Activated CD8-positive, alpha-beta memory T cell treated with anti-CD3 and anti-CD28 coated beads, Interleukin-2, amount 50 U/mL, for 24 hours (primary cell): ENCODE data around the gene PICK1.
"Not testable (repeated sequence)": the region's sequence is repeated elsewhere in the genome, so short reads cannot be mapped to it uniquely, and the experiment has no call there.

Source experiments
- DNase-seq: peaks from one replicate; pipeline ENCODE4 v3.0.0-alpha.2; 2020; ENCODE audit errors: extremely low read depth

PICK1 gene

DNA sequence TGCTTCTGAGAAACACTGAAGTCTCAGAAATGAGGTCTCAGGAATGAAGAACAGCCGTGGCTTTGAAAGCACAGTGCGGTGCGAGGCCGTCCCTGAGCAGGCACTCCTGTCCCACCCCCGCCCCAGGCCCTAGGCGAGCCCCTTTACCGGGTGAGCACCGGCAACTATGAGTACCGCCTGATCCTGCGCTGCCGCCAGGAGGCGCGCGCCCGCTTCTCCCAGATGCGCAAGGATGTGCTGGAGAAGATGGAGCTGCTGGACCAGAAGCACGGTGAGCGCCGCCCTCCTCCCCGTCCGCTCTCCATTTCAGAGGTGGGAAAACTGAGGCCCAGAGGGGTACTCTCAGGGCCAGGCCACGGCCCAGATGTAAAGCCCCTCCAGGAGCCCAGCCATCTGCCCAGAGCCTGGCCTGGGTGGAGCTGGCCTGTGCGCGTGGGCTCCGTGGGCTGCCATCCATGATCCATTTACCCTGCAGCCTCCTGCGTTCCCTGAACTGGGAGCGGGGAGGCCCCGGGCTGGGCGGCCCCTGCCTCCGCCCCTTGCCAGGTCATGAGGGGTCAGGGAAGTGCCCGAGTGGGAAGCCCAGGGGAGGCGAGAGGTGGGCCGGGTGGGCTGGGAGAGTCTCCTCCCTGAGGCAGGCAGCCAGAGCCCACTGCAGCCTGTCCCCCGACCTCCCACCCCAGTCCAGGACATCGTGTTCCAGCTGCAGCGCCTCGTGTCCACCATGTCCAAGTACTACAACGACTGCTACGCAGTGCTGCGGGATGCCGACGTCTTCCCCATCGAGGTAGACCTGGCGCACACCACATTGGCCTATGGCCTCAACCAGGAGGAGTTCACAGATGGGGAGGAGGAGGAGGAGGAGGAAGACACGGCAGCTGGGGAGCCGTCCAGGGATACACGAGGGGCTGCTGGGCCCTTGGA is 17.2 kb downstream of the PICK1 start:
- no peak for DNase-seq

DNA sequence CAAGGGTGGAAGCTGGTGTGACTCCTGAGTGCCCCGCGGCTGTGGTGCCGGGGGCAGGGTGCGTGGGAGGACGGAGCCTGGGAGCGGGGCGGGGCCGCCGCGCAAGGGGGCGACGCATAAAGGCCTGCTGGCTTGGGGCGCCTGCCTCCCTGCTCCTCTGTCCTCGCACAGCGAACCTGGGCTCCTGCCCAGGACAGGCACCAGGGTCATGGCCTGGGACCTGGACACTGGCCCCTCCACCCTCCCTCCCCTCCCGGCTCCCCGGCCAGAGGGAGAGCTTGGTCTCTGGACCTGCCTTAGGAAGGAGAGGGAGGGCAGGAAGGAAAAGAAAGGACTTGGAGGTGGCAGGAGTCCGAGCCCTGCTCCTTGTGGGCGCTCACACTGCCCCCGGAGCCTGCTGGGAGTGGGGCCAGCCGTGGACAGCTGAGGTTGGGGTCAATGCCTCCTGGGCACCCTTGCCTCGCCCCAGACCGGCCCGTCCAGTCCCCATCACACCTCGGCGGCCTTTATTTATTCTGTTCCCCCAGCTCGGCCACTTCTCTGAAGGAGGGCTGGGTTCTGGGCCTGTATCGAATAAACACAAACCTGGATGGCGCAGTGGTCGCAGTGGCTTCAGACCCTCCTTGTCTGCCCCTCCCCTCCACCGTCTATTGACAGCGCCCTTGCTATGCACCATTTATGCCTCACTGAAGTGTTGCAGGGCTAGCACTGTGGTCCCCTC is 18.1 kb downstream of the PICK1 start:
- no peak for DNase-seq

DNA sequence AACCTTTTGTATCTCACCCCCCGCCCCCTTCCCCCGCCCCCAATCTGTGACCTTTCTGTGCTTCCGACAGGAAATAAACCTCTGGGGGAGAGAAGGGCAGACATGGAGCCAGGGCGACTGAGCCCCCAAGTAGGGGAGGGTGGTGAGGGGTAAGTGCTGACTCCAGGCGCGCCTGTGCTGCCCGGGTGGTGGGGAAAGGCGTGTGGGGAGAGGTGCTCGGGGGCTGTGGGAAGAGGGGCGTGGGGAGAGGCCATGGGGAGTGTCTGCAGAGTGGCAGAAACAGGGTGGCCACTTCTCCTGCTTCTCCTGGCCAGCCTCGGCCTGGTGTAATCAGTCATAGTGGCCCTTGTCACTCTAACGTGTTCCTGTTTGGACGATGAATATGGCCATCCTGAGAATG is 18.8 kb downstream of the PICK1 start:
- no peak for DNase-seq

DNA sequence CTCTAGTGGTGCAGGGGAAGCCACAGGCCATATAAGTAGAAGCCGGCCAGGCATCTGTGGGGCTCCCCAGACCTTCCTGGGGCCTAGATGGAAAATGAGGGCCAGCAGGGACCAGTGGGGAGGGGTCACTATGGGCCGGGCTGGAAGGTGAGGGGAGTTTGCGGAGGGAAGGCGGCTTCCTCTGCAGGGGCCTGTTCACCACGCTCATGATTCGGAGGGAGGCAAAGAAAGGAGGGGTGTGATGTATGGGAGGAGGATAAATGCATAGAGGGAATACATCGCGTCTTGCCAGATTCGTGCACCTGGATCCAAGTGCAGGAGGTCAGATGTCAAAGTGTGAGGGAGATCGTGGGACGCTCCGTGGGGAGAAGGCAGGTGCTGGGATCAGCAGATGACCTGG is 19.9 kb downstream of the PICK1 start:
- no peak for DNase-seq

DNA sequence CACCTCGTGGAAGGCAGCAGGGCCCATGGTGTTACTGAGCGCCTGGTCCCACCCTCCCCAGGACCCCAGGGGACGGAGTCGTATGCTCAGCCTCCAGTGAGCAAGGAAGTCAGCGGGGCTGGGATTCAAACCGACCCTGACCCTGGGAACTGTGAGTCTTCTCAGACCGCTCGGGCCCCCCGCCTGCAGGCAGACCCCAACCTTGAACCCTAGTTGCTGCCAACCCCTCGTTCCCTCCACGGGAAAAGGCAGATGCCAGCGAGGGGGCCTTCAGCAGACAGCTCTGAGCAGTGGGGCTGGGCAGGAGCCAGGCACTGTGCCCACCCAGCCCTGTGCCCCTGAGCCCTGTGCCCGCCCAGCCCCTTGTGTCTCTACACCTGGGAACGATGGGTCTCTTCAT is 20.4 kb downstream of the PICK1 start:
- DNase-seq = no peak

DNA sequence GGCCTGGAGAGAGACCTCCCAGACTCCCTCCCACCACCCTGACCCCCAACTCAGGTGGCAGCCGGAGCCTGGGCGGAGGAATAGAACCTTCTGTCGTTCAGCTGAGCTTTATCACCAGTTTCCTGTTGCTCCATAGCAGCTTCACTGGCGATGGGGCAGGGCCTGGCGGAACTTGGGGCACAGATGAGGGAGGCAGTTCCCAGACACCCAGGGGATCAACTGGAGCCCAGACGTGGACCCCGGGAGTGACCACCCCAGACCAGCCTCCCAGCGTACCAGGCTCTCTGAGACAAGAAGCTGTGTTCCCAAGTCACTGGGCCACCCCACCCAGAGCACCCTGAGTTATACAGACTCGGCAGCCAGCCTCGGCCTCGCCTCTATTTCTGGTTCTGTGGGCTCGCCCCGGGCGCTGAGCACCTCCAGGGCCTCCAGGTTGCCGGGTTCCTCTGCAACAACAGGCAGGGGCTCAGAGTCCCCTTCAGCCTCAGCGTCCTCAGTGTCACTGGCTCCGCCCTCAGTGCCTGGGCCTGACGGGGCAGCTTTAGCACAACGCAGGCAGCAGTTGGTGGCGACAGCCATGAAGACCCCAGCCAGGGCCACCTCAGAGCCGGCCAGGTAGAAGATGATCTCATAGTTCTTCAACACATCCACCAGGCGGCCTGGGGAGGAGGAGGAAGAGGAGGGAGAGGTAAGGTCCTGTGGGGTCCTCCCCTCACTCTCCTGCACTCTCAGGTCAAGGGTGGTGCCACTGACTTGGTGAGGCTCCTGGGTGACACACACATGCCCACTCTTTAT is 21.0 kb downstream of the PICK1 start:
- DNase-seq = no peak

DNA sequence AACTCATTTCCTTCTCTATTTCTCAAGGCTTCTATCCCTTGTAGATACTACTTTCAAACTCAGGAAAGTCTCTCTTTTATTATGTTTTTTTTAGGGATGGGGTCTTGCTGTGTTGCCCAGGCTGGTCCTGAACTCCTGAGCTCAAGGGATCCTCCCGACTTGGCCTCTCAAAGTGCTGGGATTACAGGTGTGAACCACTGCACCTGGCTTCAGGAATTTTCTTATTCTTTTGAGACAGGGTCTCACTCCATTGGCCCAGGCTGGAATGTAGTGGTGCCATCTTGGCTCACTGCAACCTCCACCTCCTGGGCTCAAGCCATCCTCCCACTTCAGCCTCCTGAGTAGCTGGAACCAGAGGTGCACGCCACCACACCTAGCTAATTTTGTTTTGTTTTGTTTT is 22.0 kb downstream of the PICK1 start:
- DNase-seq = not testable (repeated sequence)

DNA sequence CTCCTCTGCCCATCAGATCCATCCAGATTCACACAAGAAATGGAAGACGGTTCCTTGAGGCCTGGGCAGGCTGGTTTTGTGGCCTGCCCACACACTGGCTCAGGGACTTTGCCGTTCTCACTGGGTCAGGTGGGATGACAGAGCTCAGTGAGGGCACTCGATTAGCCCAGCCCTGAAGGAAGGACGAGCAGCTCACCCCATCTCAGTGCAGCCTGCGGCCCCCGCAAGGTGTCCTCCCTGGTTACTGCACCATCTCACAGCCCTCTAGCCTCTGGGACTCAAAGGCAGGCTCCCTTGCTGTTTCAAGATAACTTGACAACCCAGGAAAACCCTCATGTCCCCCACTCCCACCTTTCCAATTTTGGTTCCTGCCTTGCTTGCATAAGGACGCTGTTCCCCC is 22.6 kb downstream of the PICK1 start:
- DNase-seq = no peak

DNA sequence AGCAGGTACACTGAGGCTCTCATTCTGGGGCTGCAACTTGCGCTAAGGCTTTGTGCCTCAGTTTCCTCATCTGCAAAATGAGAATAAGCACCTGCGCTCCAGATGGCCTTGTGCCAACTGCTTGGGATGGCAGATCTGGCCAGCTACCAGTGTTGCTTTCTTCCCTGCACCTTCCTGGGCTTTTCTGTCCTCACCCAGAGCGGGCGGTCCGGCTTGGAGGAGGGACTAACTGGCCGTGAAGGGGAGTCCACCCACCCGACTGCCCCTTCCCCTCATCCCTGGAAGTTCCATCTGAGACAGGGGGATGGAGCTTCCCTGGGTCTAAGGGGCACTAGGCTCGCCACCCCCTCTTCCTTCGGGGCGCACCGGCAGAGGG is 23.3 kb downstream of the PICK1 start:
- no peak for DNase-seq

DNA sequence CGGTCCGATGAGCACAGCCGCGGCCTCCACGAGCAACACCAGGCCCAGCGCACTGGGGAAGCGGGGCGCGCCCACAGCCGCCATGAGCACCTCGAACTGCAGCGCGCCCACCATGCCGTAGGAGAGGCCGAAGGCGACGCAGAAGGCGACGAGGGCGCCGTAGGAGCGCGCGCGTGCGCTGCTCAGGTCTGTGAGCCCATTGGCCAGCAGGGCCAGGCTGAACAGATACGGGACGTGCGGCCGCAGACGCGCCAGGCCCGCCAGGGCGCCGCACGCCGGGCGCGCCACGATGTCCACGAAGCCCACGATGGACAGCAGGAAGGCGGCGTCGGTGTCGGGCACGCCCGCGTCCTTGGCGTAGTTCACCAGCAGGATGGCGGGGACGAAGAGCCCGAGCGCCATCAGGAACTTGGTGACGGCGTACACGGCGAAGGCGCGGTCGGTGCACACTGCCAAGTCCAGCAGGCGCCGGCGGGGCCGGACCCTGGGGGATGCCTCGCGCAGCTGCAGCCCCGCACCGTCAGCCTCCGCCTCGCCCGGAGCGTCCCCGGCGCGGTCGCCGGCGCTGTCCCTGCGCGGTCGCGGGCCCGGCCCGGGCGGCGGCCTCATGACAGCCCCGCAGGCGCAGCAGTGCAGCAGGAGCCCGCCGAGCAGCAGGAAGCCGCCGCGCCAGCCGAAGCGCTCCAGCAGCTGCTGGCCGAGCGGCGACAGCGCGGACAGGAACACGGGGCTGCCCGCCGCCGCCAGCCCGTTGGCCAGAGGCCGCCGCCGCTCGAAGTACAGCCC is 23.8 kb downstream of the PICK1 start:
- DNase-seq = no peak

DNA sequence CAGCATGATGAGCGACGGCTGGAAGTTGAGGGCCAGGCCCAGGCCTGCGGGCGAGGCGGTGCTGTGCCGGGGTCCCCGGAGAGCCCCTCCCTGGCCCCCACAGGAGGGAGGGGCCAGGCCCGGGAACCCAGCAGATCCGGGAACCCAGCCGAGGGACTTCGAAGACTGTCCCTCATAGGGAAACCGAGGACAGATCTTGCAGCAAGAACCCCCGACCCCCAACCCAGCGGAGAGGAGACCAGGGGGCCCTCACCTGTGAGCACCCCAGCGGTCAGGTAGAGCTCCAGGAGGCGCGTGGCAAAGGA is 24.4 kb downstream of the PICK1 start:
- DNase-seq = no peak

DNA sequence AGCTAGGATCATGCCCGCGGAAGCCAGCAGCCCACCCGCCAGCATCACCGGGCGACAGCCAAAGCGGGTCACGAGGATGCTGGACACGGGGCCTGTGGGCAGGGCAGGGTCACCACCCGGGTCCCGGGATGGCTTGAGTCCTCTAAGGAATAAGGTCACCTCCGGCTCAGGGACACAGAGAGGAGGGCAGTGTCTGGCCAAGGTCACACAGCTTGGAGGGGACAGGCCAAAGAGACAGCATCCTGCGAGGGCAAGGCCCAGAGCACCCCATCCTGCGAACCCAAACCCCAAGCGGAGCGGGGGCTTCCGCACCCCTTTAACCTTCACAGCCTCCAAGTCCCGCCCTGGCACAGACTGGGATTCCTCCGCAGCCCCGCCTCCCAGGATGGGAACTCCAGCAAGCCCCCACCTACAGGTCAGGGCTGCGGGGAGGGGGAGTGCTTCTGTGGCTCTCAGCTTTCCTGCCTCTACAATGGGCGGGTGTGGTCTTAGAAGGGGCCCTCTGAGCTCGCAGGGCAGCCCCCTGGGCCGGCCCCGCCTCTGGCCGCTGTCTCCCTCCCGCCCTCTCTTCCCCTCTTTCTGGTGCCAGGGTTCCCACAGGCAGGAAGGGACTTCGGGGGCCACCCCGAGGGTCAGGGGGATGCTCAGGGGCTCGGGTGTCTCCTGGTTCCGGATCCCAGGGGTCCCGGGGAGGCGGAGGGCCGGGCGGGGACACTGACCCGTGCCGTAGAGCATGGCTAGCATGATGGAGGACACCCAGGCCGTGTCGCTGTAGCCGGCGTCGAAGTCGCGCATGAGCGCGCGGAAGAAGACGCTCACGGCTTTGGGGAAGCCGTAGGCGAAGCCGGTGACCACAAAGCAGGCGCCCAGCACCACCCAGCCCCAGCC is 25.0 kb downstream of the PICK1 start:
- no peak for DNase-seq

DNA sequence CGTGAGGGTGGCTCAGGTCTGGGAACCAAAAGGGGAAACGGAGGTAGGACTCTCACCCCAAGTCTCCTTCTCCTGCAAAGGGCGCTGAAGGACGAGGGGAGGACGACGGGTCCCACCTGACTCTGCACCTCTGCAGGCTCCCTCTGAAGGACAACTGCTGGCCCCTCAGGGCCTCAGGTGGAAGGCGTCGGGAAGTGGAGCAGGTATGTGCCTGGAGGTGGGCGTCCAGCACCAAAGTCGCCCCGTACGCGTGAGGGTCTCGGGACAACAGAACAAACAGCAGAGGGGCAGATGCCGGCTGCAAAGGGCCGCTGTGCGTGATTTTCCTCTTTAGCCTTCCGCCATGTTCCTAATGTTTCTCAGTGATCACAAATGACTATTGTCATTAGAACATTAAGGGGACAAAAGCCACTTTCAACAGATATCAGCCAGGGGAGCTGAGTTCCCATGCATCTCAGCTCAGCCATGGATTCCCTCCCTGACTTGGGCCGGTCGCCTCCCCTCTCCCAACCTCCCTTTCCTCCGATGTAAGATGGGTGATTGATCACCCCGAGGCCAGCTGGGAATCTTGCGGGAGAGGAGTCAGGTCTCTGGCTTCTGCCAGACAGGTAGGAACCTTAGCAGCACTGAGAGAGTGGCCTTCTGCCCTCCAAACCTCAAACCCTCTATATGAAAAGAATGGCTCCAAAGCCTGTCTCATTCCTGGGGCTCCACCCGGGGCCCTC is 25.9 kb downstream of the PICK1 start:
- no peak for DNase-seq

DNA sequence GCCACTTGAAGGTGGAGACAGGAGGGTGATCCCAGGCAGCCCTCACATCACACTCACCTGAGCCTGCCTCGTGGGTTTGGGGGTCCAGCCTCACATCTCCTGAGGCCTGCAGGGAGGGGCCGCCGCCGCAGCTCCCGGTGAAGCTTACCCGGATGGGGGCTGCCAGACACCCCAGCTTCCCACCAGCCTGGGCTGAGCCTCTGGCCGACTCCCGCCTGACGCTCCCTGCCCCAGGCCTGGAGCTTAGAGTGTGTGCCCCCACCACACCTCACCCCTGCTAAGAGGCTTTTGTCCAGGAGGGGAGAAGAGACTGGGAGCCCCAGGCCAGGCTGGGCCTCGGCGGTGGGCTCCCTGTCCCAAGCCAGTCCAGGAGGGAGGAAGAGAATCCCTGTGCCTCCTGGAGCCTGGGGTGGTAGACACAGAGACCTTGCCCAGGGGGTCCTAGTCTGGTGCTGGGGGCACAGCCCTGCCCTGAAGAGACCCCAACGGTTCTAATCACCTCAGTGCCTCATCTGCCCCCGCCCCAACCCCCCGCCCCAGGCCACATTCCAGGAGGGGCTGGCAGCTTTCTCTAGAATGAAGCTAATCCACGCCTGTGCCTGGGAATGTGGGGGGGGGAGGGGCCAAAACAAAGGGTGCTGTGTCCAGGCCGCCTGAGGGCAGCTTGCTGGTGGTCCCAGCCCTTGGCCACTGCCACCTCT is 26.9 kb downstream of the PICK1 start, which contains the start of gene SLC16A8:
Gene SLC16A8 (minus strand): TSS at position 254 of the 701 bp plus-strand sequence. CDS start 1,311 bp downstream, outside the sequence.
- DNase-seq = no peak

DNA sequence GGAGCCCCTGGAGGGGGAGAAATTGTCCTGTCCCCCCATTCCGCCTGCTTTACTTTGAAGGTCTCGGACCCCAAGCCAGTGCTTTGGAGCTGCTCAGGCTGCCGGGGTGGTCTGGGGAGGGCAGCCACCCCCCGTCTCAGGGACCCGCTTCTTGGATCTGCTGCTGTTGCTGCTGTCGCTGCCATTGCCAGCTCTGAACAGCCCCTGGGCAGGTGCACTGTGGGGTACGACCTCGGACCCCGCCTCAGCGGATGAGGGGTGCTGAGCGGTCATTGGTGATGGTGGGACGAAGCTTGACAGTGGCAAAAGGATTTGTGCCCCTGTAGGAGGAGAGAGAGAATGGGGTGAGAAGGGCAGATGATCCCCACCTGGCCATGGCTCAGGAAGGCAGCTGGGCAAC is 27.9 kb downstream of the PICK1 start:
- DNase-seq = no peak

DNA sequence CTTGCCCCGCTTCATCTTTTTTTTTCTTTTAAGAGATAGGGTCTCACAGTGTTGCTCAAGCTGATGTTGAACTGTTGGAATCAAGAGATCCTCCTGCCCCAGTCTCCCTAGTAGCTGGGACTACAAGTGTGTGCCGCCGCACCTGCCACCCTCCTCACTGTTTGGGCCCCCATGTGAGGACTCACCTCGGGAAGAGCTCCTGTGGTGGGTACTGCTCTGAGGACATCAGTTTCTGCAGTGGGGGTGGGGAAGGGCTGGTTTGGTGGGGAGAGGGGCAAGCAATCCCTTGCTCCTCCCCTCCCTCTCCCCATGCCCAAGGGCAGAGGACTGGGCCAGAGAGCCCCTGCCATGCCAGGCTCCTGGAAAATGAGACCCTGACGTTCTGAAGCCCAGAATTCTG is 28.3 kb downstream of the PICK1 start:
- no peak for DNase-seq

DNA sequence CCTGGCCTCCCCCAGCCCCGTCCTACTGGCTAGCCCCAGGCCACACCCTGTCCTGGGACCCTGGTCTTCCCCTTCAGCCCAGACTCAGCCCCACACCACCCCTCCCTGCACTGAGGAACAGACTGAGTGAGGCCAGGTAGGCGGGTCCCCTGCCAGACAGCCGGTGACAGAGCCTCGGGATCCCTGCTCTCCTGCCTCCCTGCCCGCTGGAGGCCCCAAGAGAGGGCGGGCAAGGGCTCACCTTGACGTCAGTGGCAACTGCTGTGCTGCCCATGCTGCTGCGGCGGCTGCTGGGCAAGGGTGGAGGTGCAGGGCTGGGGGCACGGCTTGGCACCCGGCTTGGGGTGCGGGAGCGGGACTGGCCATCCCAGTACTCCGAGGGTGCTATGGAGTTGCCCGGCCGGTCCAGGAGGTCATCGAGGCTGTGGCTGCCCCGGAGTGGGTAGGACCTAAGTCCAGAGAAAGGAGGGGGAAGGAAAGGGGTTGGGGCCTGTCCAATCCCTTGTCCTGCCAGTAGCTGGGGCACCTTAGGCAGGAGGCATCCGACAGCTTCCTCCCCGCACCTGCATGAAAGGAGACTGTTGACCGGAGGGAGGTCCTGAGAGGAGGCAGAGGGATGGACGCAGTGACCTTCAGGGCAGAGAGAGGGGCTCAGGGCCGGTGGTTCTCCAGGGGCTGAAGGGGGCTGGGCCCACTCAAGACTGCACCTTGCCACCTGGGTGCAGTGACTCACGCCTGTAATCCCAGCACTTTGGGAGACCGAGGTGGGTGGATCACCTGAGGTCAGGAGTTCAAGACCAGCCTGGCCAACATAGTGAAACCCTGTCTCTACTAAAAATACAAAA is 29.0 kb downstream of the PICK1 start:
- no peak for DNase-seq

DNA sequence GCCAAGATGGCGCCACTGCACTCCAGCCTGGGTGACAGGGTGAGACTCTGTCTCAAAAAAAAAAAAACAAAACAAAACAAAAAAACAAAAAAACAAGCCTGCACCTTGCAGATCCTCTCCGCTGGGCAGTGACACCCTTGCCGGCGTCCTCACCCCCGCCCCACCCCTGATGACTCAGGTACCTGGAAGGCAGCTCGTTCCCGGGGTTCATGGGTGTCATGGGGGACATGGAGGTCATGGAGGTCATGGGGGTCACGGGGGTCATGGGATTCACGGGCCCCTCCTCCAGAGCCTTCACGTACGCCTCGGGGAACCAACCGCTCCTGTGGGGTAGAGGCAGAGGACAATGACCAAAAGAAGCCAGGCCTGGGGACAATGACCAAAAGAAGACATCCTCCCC is 29.7 kb downstream of the PICK1 start:
- DNase-seq = no peak
